Panc1 (cell line): ENCODE measurements around the gene RAB3GAP2. TPM values are rescaled to one million over a fixed set of nuclear protein-coding genes. Genes with fewer than 3 reads are reported as not detected.

Source experiments
- ATAC-seq: fragments of 200-7000 bp; cut with Tn5 transposase; 2 replicates; pipeline ENCODE4 v1.9.1; 2020; ENCODE audit warnings: mild to moderate bottlenecking, moderate library complexity
- BruUV-seq: library from RNA; stranded (reverse); fragments of 400-500 nt; replicated peaks from 2 replicates; lab custom pipeline; 2021; lab: Mats Ljungman, UMichigan
- CTCF ChIA-PET: fragments of 300-600 bp; sonication (Branson Sonifier 250); formaldehyde crosslinking; loops from one replicate; lab custom pipeline; 2022; ENCODE audit warnings: antibody characterized with exemption; lab: Charles Lee
- POLR2A ChIA-PET: fragments of 300-600 bp; sonication (Branson Sonifier 250); formaldehyde crosslinking; loops from one replicate; lab custom pipeline; 2022; ENCODE audit warnings: antibody characterized with exemption; lab: Charles Lee
- DNase-seq: peaks from one replicate; pipeline ENCODE4 v3.0.0-alpha.2; 2010; ENCODE audit warnings: low read depth, low spot score
- H3K27ac ChIP-seq: 2 replicates; pipeline ENCODE4 v1.5.1; 2011; ENCODE audit warnings: mild to moderate bottlenecking, low read length, inconsistent platforms
- H3K27me3 ChIP-seq: fragments of 200-500 bp; sonication (Bioruptor generic); 2 replicates; pipeline ENCODE4 v1.6.0; 2014; ENCODE audit warnings: low read length, inconsistent platforms; ENCODE audit not compliant: control insufficient read depth, insufficient read depth
- H3K36me3 ChIP-seq: fragments of 200-500 bp; sonication (Bioruptor generic); 2 replicates; pipeline ENCODE4 v1.5.1; 2014; ENCODE audit warnings: inconsistent platforms, mild to moderate bottlenecking, low read length, moderate library complexity; ENCODE audit not compliant: control insufficient read depth, insufficient read depth
- H3K4me1 ChIP-seq: 2 replicates; pipeline ENCODE4 v1.5.1; 2011; ENCODE audit warnings: inconsistent platforms, mild to moderate bottlenecking, low read length, moderate library complexity; ENCODE audit not compliant: control insufficient read depth, insufficient read depth
- H3K4me3 ChIP-seq, 2 experiments: 2 replicates each; pipeline ENCODE4 v1.5.1; 2011 to 2012; ENCODE audit warnings: low read depth in 2 of 2, low read length in 2 of 2, mild to moderate bottlenecking in 2 of 2, inconsistent platforms in 1 of 2, moderate library complexity in 1 of 2
- H3K9me3 ChIP-seq: fragments of 200-500 bp; sonication (Bioruptor generic); 2 replicates; pipeline ENCODE4 v1.5.1; 2014; ENCODE audit warnings: low read depth, mild to moderate bottlenecking, inconsistent platforms, low read length, moderate library complexity; ENCODE audit not compliant: control insufficient read depth, insufficient read depth
- POLR2AphosphoS5 ChIP-seq: IDR thresholded peaks from 2 replicates; pipeline ENCODE4 v1.6.1; 2012; ENCODE audit warnings: mild to moderate bottlenecking, low read depth, low read length, moderate library complexity
- SIN3A ChIP-seq: IDR thresholded peaks from 2 replicates; pipeline ENCODE4 v1.6.1; 2012; ENCODE audit warnings: low read depth, mild to moderate bottlenecking, low read length, moderate library complexity, borderline replicate concordance; ENCODE audit not compliant: insufficient read depth
- TCF7L2 ChIP-seq: IDR thresholded peaks from 2 replicates; pipeline ENCODE4 v1.6.1; 2011; ENCODE audit warnings: mild to moderate bottlenecking, low read depth, low read length, inconsistent platforms
- in situ Hi-C: cut with HindIII; loops from 2 replicates; pipeline ENCODE4 v1.10.0; 2016; ENCODE audit warnings: low sequenced_read_pairs, low pct_unique_long_range_greater_than_20kb
- intact Hi-C: fragments of 100-400 bp; cut with micrococcal nuclease; formaldehyde crosslinking; loops from one replicate; pipeline ENCODE4 v1.10.0; 2022; ENCODE audit not compliant: unreplicated experiment
- total RNA-seq: library from RNA; stranded (reverse); gene quantifications from one replicate; pipeline ENCODE4 v1.2.1, GENCODE V29; 2021; ENCODE audit not compliant: unreplicated experiment
- TF ChIP-seq, protein P1 (sequence below), 2 experiments: IDR thresholded peaks; 2 replicates each; pipeline ENCODE4 v1.6.1; 2011 to 2012; ENCODE audit warnings: low read depth in 2 of 2, control low read depth in 1 of 2, low read length in 1 of 2, mild to moderate bottlenecking in 1 of 2, moderate library complexity in 1 of 2; ENCODE audit not compliant: insufficient read depth in 1 of 2
- TF ChIP-seq, protein P2 (sequence below): fragments of 450-650 bp; IDR thresholded peaks from 2 replicates; pipeline ENCODE4 v1.5.1; 2017; ENCODE audit warnings: mild to moderate bottlenecking

The RAB3GAP2 gene
- total RNA-seq, 1 experiment from 2014 or later, result 39.0 TPM

DNA sequence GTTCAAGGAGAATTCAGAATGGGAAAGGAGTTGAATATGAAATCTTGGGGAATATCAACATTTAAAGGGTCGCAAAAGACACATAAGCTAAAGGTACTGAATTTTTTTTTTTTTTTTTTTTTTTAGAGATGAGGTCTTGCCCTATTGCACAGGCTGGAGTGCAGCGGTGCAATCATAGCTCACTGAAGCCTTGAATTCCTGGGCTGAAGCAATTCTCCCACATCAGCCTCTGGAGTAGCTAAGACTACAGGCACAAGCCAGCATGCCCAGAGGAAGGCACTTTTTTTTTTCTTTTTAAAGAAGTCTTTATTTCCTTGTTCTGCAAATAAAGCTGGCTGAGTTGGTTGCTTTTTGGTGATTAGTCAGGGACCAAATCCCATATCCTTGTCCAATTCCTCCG lies 44.1 kb upstream of the RAB3GAP2 start:
- no TSS peak for BruUV-seq
- no peak for DNase-seq
- intact Hi-C loops, result no loop called here
- TF ChIP-seq, protein P1, sequence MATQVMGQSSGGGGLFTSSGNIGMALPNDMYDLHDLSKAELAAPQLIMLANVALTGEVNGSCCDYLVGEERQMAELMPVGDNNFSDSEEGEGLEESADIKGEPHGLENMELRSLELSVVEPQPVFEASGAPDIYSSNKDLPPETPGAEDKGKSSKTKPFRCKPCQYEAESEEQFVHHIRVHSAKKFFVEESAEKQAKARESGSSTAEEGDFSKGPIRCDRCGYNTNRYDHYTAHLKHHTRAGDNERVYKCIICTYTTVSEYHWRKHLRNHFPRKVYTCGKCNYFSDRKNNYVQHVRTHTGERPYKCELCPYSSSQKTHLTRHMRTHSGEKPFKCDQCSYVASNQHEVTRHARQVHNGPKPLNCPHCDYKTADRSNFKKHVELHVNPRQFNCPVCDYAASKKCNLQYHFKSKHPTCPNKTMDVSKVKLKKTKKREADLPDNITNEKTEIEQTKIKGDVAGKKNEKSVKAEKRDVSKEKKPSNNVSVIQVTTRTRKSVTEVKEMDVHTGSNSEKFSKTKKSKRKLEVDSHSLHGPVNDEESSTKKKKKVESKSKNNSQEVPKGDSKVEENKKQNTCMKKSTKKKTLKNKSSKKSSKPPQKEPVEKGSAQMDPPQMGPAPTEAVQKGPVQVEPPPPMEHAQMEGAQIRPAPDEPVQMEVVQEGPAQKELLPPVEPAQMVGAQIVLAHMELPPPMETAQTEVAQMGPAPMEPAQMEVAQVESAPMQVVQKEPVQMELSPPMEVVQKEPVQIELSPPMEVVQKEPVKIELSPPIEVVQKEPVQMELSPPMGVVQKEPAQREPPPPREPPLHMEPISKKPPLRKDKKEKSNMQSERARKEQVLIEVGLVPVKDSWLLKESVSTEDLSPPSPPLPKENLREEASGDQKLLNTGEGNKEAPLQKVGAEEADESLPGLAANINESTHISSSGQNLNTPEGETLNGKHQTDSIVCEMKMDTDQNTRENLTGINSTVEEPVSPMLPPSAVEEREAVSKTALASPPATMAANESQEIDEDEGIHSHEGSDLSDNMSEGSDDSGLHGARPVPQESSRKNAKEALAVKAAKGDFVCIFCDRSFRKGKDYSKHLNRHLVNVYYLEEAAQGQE (IDR thresholded peaks at IDR 0.05; ENCODE audit: insufficient read depth in 1 of 2, low read depth in 2 of 2, low read length in 1 of 2), result no peak
- TF ChIP-seq POLR2AphosphoS5 (no peak), TCF7L2 (no peak), SIN3A (no peak)
- TF ChIP-seq, protein P2, sequence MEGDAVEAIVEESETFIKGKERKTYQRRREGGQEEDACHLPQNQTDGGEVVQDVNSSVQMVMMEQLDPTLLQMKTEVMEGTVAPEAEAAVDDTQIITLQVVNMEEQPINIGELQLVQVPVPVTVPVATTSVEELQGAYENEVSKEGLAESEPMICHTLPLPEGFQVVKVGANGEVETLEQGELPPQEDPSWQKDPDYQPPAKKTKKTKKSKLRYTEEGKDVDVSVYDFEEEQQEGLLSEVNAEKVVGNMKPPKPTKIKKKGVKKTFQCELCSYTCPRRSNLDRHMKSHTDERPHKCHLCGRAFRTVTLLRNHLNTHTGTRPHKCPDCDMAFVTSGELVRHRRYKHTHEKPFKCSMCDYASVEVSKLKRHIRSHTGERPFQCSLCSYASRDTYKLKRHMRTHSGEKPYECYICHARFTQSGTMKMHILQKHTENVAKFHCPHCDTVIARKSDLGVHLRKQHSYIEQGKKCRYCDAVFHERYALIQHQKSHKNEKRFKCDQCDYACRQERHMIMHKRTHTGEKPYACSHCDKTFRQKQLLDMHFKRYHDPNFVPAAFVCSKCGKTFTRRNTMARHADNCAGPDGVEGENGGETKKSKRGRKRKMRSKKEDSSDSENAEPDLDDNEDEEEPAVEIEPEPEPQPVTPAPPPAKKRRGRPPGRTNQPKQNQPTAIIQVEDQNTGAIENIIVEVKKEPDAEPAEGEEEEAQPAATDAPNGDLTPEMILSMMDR, result no peak
- H3K36me3 ChIP-seq, result no peaks in the 10 kb centered on the region
- H3K27ac ChIP-seq, result no peak overlapping the region
- in situ Hi-C loops, result no loop called here
- CTCF ChIA-PET, result no interaction called here
- no peak overlapping the region for H3K4me3 ChIP-seq
- no peaks in the 10 kb centered on the region; the same call in 1 of the 2 replicates for H3K27me3 ChIP-seq
- H3K4me1 ChIP-seq, result no peaks in the 10 kb centered on the region
- POLR2A ChIA-PET, result no interaction called here
- ATAC-seq, result no peak
- no peaks in the 10 kb centered on the region for H3K9me3 ChIP-seq

DNA sequence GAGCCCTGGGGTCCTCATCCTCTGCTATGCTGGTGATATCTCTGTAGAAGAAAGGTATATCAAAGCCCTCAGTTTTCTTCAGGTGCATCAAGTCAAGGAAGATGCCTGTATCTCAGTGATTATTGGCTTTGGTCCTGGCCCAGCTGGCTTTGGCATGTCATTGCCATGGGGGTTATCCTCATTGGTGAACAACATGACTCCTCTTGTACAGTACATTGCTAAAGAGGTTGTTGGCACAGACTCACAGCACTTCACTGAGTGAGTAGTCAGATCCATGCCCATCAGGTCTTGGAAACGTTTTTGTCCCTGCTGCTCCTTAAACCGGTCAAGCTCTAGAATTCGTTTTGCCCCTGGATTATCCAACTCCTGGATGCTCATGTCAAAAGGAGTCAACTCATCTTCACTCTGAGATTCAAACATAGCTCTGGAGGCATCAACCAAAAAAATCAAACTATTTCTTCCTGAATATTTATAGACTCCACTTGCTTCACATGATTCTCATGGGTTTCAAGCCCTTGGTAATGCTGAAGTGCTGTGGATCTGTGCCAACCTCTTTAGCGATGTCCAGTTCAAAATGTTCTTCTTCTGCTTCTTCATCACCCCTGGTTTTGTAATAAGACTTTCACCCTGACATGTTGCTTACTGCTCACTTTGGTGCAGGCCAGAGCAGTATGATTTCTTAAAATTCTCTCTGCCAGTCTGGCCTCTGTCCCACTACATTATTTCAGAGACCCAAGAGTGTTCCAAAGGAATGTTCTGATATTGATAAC lies 43.0 kb upstream of the RAB3GAP2 start:
- ChIA-PET POLR2A (interaction anchor here (0.6 kb wide), 1 partner anchor 36 kb away, joined by 3 read pairs; no protein-coding TSS in a partner anchor), CTCF (no interaction called here)
- H3K4me3 ChIP-seq, result no peak overlapping the region
- no peaks in the 10 kb centered on the region for H3K36me3 ChIP-seq
- no peaks in the 10 kb centered on the region; the same call in 1 of the 2 replicates for H3K27me3 ChIP-seq
- no peak overlapping the region for H3K27ac ChIP-seq
- TF ChIP-seq TCF7L2, result no peak
- TF ChIP-seq, protein P1 (IDR thresholded peaks at IDR 0.05; ENCODE audit: insufficient read depth in 1 of 2, low read depth in 2 of 2, low read length in 1 of 2), result no peak
- H3K9me3 ChIP-seq, result no peaks in the 10 kb centered on the region
- ATAC-seq, result no peak
- no TSS peak for BruUV-seq
- no peaks in the 10 kb centered on the region for H3K4me1 ChIP-seq
- in situ Hi-C loops, result no loop called here
- intact Hi-C loops, result no loop called here
- no peak for DNase-seq
